Glomerular endothelial cell (primary cell): ENCODE data around the gene CALML6. TPM values are rescaled to one million over a fixed set of nuclear protein-coding genes. Genes with fewer than 3 reads are reported as not detected.

Experiments used
- DNase-seq: peaks from one replicate; pipeline ENCODE4 v3.0.0-alpha.2; 2011; ENCODE audit warnings: low read depth, low spot score; ENCODE audit errors: extremely low read depth
- total RNA-seq: library from RNA; depleted of rRNA; stranded (reverse); fragments of >200 nt; gene quantifications from 2 replicates; pipeline ENCODE4 v1.2.3, GENCODE V29; 2015

Gene CALML6
- total RNA-seq, 1 donor from 2014 or later = 0.18 TPM

- DNase-seq = no peak
These were observed 45.6 kb downstream of the CALML6 start for GRCh38 chr1:1960480-1961196.

GRCh38 chr1:1962752-1963151 lies 47.7 kb downstream of the CALML6 start:
- no peak for DNase-seq

- no peak for DNase-seq
These were observed 48.5 kb downstream of the CALML6 start for GRCh38 chr1:1963570-1963969.

- no peak for DNase-seq
These were observed 49.8 kb downstream of the CALML6 start for GRCh38 chr1:1964811-1965210.

- no peak for DNase-seq
These were observed 50.5 kb downstream of the CALML6 start for GRCh38 chr1:1965546-1965945.

- DNase-seq = no peak
These were observed 51.1 kb downstream of the CALML6 start for GRCh38 chr1:1966071-1966740.

Other genes starting within 250 kb of the CALML6 start
- 40.0 and 62.2 TPM in 2 replicates for gene SLC35E2B, start 222.5 kb upstream of the CALML6 start, total RNA-seq
- 19.7 and 25.9 TPM in 2 replicates for gene CDK11A, start 190.9 kb upstream of the CALML6 start, total RNA-seq
- gene NADK, start 136.8 kb upstream of the CALML6 start, total RNA-seq = 91.0 and 134 TPM in 2 replicates
- 211 and 291 TPM in 2 replicates for gene GNB1, start 24.2 kb upstream of the CALML6 start, total RNA-seq
- 0.18 TPM in 1 of 2 replicates, not detected in the other for gene TMEM52, start 4.0 kb downstream of the CALML6 start, total RNA-seq
- not detected in 2 replicates for gene CFAP74, start 88.5 kb downstream of the CALML6 start, total RNA-seq
- not detected in 2 replicates for gene GABRD, start 104.1 kb downstream of the CALML6 start, total RNA-seq
- gene PRKCZ, start 135.2 kb downstream of the CALML6 start, total RNA-seq = 2.3 and 4.0 TPM in 2 replicates